ENCODE measurements around the gene RNU6-8. TPM values are rescaled to one million over a fixed set of nuclear protein-coding genes. Genes with fewer than 3 reads are reported as not detected.
A peak's percentile ranks its signal among the peaks of the same experiment; 100 is the strongest.

The RNU6-8 gene
- total RNA-seq, 1 experiment from 2014 or later = not detected

- peak; percentile 36; the same call in 1 of the 2 replicates for TF ChIP-seq USF1 (CRISPR knock-in tag; IDR thresholded peaks at IDR 0.05)
- no peak for TF ChIP-seq JAZF1 (CRISPR knock-in tag; IDR thresholded peaks at IDR 0.05)
- TF ChIP-seq TP53 (CRISPR knock-in tag; IDR thresholded peaks at IDR 0.05) = no peak; the same call in 1 of the 2 replicates
- no peak for TF ChIP-seq ELF4 (CRISPR knock-in tag; IDR thresholded peaks at IDR 0.05; ENCODE audit: low read depth)
- peak; percentile 55; the same call in 1 of the 2 replicates for TF ChIP-seq HMGXB4 (CRISPR knock-in tag; IDR thresholded peaks at IDR 0.05)
- no peak for TF ChIP-seq ATF1 (CRISPR knock-in tag; IDR thresholded peaks at IDR 0.05)
- no peak for TF ChIP-seq GRHL2 (CRISPR knock-in tag; IDR thresholded peaks at IDR 0.05; ENCODE audit: insufficient replicate concordance, severe bottlenecking)
- TF ChIP-seq NFATC4 (CRISPR knock-in tag; IDR thresholded peaks at IDR 0.05) = no peak
- TF ChIP-seq FOXK1 (CRISPR knock-in tag; IDR thresholded peaks at IDR 0.05) = 0 out of 2 replicates have a peak, but pooled peaks have one; percentile 28
- TF ChIP-seq ATF2 (CRISPR knock-in tag; IDR thresholded peaks at IDR 0.05; ENCODE audit: borderline replicate concordance, low read depth) = no peak
- no peak for TF ChIP-seq FOXJ3 (CRISPR knock-in tag; IDR thresholded peaks at IDR 0.05; ENCODE audit: borderline replicate concordance)
- no peak for TF ChIP-seq NR3C1 (CRISPR knock-in tag; conservative IDR thresholded peaks at IDR 0.05; ENCODE audit: low read depth)
- 0 out of 2 replicates have a peak, but pooled peaks have one; percentile 16 for TF ChIP-seq ZNF138 (CRISPR knock-in tag; conservative IDR thresholded peaks at IDR 0.05)
- TF ChIP-seq ZNF263 (CRISPR knock-in tag; IDR thresholded peaks at IDR 0.05; ENCODE audit: low read depth) = no peak
- no peak for TF ChIP-seq EMX1 (CRISPR knock-in tag; IDR thresholded peaks at IDR 0.05)
- TF ChIP-seq KAT7 (CRISPR knock-in tag; IDR thresholded peaks at IDR 0.05; ENCODE audit: borderline replicate concordance) = no peak
- TF ChIP-seq TEAD1 (CRISPR knock-in tag; IDR thresholded peaks at IDR 0.05) = no peak
- TF ChIP-seq ZBTB21 (CRISPR knock-in tag; IDR thresholded peaks at IDR 0.05; ENCODE audit: borderline replicate concordance) = peak; percentile 43; the same call in 1 of the 2 replicates
- TF ChIP-seq PRRX2 (CRISPR knock-in tag; IDR thresholded peaks at IDR 0.05) = no peak
- TF ChIP-seq CREB1 (CRISPR knock-in tag; IDR thresholded peaks at IDR 0.05) = no peak
- TF ChIP-seq MAX (CRISPR knock-in tag; IDR thresholded peaks at IDR 0.05) = peak; percentile 83
- TF ChIP-seq SMAD3 (CRISPR knock-in tag; IDR thresholded peaks at IDR 0.05; ENCODE audit: borderline replicate concordance) = no peak
- TF ChIP-seq ZNF317 (CRISPR knock-in tag; IDR thresholded peaks at IDR 0.05; ENCODE audit: borderline replicate concordance, low read depth) = no peak
- peak; percentile 75 for TF ChIP-seq SP1 (CRISPR knock-in tag; conservative IDR thresholded peaks at IDR 0.05)
- TF ChIP-seq ERG (CRISPR knock-in tag; IDR thresholded peaks at IDR 0.05) = no peak
- TF ChIP-seq ATF3 (CRISPR knock-in tag; conservative IDR thresholded peaks at IDR 0.05) = no peak
- 0 out of 2 replicates have a peak, but pooled peaks have one; percentile 37 for TF ChIP-seq FOXP4 (CRISPR knock-in tag; IDR thresholded peaks at IDR 0.05)
Measured at GRCh38 chr14:32202998-32203882, at the start of gene RNU6-8 (continued).

Data from WTC11 (cell line).